Upper lobe of right lung (tissue), 1 donor: ENCODE results near the gene ALK. TPM values are rescaled to one million over a fixed set of nuclear protein-coding genes. Genes with fewer than 3 reads are reported as not detected.

ENCODE experiments used
- ATAC-seq: fragments of 200-7000 bp; cut with Tn5 transposase; one replicate; pipeline ENCODE4 v1.9.1; 2020; ENCODE audit warnings: mild to moderate bottlenecking, moderate library complexity
- DNase-seq: peaks from one replicate; pipeline ENCODE4 v3.0.0-alpha.2; 2020
- H3K27ac ChIP-seq: fragments of 200-600 bp; one replicate; pipeline ENCODE4 v1.8.0; 2022
- H3K27me3 ChIP-seq: fragments of 200-600 bp; one replicate; pipeline ENCODE4 v1.8.0; 2022; ENCODE audit warnings: mild to moderate bottlenecking
- H3K36me3 ChIP-seq: fragments of 200-600 bp; one replicate; pipeline ENCODE4 v1.8.0; 2022
- H3K4me1 ChIP-seq: fragments of 200-600 bp; one replicate; pipeline ENCODE4 v1.8.0; 2022
- H3K4me3 ChIP-seq: fragments of 200-600 bp; one replicate; pipeline ENCODE4 v1.8.0; 2022; ENCODE audit warnings: mild to moderate bottlenecking
- H3K9me3 ChIP-seq: fragments of 200-600 bp; one replicate; pipeline ENCODE4 v1.8.0; 2022
- intact Hi-C: fragments of 100-400 bp; cut with DNase I; formaldehyde crosslinking; loops from one replicate; pipeline ENCODE4 v1.11.0; 2022
- total RNA-seq: library from RNA; stranded (reverse); fragmentation: NEBNext Ultra II Directional; extraction: Animal tissue kit (Norgen Biotek cat#: 25700); gene quantifications from one replicate; pipeline ENCODE4 v1.2.1, GENCODE V29; 2021
- TF ChIP-seq, protein P1 (sequence below): fragments of 200-600 bp; IDR thresholded peaks from one replicate; pipeline ENCODE4 v1.8.0; 2022; ENCODE audit warnings: antibody characterized with exemption
- donor health status: DM: no; HTN: yes; CAD: no; lungs with severe emphysema.

The ALK gene
- total RNA-seq, 1 donor from 2014 or later, result not detected

DNA sequence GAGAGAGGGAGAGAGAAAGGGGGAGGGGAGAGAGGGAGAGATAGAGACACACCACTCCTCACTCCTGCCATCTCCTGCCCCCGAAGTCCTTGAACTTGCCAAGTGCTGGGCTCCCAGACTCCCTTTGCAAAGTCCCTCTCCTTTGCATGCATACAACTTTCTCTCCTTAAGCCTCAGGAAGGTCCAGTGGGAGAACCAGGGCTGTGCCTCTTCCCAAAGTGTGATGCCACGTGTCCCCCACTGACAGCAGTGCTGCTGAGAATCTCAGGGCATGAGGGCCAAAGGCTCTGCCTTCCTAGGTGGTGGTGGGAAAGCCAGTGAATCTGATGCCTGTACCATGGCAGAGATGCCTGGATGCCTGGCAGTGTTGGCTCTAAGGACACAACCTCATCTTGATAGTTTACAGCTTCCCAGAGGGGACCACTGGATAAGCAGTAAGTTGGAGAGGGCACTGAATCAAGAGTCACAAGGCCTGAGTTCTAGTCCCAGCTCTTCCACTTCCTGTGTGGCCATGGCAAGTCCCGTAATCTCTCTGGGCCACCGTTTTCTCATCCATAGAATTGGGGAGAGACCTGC is 702.7 kb downstream of the ALK start:
- TF ChIP-seq, protein P1, sequence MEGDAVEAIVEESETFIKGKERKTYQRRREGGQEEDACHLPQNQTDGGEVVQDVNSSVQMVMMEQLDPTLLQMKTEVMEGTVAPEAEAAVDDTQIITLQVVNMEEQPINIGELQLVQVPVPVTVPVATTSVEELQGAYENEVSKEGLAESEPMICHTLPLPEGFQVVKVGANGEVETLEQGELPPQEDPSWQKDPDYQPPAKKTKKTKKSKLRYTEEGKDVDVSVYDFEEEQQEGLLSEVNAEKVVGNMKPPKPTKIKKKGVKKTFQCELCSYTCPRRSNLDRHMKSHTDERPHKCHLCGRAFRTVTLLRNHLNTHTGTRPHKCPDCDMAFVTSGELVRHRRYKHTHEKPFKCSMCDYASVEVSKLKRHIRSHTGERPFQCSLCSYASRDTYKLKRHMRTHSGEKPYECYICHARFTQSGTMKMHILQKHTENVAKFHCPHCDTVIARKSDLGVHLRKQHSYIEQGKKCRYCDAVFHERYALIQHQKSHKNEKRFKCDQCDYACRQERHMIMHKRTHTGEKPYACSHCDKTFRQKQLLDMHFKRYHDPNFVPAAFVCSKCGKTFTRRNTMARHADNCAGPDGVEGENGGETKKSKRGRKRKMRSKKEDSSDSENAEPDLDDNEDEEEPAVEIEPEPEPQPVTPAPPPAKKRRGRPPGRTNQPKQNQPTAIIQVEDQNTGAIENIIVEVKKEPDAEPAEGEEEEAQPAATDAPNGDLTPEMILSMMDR, result no peak
- no peak overlapping the region for H3K27ac ChIP-seq
- H3K4me1 ChIP-seq, result peaks cover 6% of the 10 kb centered on the region
- intact Hi-C loops, result no loop called here
- H3K9me3 ChIP-seq, result no peaks in the 10 kb centered on the region
- no peak overlapping the region for H3K4me3 ChIP-seq
- H3K36me3 ChIP-seq, result no peaks in the 10 kb centered on the region
- DNase-seq (no peak), ATAC-seq (no peak)
- H3K27me3 ChIP-seq, result no peaks in the 10 kb centered on the region

DNA sequence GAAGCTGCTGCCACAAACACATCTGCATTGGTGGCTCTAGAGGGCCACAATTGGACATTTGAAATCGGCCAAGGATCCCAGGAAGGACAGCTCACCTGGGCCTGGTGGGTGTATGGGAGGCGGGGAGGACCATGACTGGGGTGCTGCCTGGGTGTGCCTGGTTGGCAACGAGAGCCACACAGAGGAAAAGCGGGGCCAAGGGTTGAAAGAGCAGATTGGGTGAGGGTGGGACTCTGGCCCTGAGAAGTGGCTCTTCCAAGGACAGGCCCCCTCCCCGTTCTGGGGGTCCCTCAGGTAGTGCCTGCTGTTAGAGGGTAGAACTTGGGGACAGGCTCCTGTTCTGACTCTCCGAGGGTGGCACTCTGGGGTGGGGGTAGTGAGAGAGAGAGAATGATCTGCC is 703.3 kb downstream of the ALK start:
- Histone ChIP-seq H3K4me3 (no peak overlapping the region), H3K27me3 (no peaks in the 10 kb centered on the region), H3K9me3 (no peaks in the 10 kb centered on the region), H3K36me3 (no peaks in the 10 kb centered on the region), H3K27ac (no peak overlapping the region), H3K4me1 (peaks cover 3% of the 10 kb centered on the region)
- TF ChIP-seq, protein P1, result no peak
- no peak for ATAC-seq
- intact Hi-C loops, result no loop called here
- no peak for DNase-seq

DNA sequence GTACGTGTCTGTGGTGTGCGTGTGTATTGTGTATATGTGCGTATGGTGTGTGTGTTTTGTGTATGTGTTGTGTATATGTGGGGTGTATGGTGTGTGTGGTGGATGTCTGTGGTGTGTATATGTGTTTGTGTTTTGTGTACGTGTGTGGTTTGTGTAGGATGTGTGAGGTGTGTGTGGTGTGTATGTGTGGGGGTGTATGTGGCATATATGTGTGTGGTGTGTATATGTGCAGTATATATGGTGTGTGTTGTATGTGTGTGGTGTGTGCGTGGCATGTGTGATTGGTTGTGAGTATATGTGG is 704.8 kb downstream of the ALK start:
- TF ChIP-seq, protein P1, result no peak
- DNase-seq (no peak), ATAC-seq (peak; percentile 6)
- no peaks in the 10 kb centered on the region for H3K27me3 ChIP-seq
- no peaks in the 10 kb centered on the region for H3K36me3 ChIP-seq
- no peaks in the 10 kb centered on the region for H3K4me1 ChIP-seq
- H3K4me3 ChIP-seq, result no peak overlapping the region
- H3K9me3 ChIP-seq, result no peaks in the 10 kb centered on the region
- no peak overlapping the region for H3K27ac ChIP-seq
- intact Hi-C loops, result no loop called here

DNA sequence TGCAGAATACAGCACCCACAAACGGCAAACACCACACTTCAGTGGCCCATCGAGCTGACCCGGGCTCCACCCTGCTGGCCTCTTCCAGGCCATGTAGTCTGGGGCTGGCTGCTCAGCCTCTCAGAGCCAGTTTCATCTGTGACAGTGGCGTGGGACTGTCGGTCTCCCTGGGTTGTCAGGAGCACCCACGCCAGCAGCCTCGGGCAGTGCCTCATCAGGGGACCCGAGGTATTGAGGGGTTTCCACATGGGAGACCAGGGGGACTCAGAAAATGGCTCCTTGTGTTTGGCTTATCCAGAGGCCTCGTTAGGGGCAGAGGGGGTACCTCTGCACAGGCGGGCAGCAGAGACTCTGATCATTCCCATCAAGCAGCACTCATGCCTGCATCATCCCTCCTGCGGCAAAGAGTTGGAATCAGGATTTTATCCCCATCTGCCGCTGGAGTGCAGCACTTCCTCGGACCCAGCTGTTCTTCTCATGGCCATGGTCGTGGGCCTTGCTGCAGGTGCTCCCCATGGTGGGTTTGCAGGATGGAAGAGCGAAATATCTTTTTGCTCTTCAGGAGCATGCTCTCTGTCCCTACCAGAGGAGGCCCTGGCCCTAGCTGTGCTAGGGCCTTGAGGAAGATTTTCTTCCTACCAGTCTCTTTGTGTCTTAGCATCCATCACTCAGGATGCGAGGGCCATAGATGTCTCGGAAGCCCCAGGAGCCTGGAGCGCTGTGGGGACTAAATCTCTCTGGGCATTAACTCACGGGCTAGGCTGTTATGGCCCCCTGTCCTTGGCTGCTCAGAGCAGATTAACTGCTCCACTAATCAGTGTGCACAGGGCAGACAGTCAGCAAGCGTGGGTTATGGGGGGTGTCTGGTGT is 705.4 kb downstream of the ALK start:
- no peak for ATAC-seq
- intact Hi-C loops, result no loop called here
- no peaks in the 10 kb centered on the region for H3K4me1 ChIP-seq
- TF ChIP-seq, protein P1, result no peak
- no peaks in the 10 kb centered on the region for H3K36me3 ChIP-seq
- DNase-seq, result no peak
- H3K27ac ChIP-seq, result no peak overlapping the region
- no peaks in the 10 kb centered on the region for H3K27me3 ChIP-seq
- H3K9me3 ChIP-seq, result no peaks in the 10 kb centered on the region
- H3K4me3 ChIP-seq, result no peak overlapping the region

DNA sequence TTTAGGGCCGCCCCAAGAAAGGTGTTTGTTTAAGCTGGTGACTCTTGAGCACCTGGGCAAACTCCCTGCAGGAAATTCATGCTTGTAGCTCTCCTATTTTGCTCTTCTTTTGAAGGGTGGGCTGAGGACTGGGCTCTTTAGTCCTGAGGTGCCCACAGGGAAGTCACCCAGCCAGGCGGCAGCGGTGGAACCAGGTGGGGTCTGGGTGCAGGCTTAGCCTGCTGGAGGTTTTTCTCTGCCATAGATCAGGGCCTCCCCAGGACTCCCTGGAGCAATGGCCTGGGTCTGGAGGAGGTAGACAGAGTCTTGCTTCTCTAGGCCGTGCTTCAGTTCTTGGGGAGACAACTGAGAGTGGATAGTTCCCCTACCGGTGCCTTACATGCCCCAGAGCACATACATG is 706.3 kb downstream of the ALK start:
- intact Hi-C loops, result no loop called here
- Histone ChIP-seq H3K27ac (no peak overlapping the region), H3K4me3 (no peak overlapping the region), H3K36me3 (no peaks in the 10 kb centered on the region), H3K27me3 (no peaks in the 10 kb centered on the region), H3K4me1 (no peaks in the 10 kb centered on the region), H3K9me3 (no peaks in the 10 kb centered on the region)
- TF ChIP-seq, protein P1, result no peak
- no peak for DNase-seq
- ATAC-seq, result no peak
